ENCODE measurements around the gene TNPO1. TPM values are rescaled to one million over a fixed set of nuclear protein-coding genes. Genes with fewer than 3 reads are reported as not detected.

Gene TNPO1
- total and polyA plus RNA-seq, 2 of the 13 experiments (the other 11 are each of a cell fraction or from before 2014, with no cell fraction given): 26.7 to 123 TPM

GRCh38 chr5:72779520-72779919 is 36.9 kb upstream of the TNPO1 start:
- intact Hi-C loops (cut with micrococcal nuclease; ENCODE audit: unreplicated experiment): no loop called here
- TF ChIP-seq MTERF4 (CRISPR knock-in tag; IDR thresholded peaks at IDR 0.05) (no peak), TCF12 (IDR thresholded peaks at IDR 0.05) (no peak), TCF12 (CRISPR knock-in tag; IDR thresholded peaks at IDR 0.05) (no peak), ZNF572 (CRISPR knock-in tag; IDR thresholded peaks at IDR 0.05) (no peak), NR2F1 (CRISPR knock-in tag; IDR thresholded peaks at IDR 0.05) (no peak), ZNF777 (CRISPR knock-in tag; IDR thresholded peaks at IDR 0.05) (no peak), FOXO1 (CRISPR knock-in tag; IDR thresholded peaks at IDR 0.05) (no peak), HIVEP1 (CRISPR knock-in tag; IDR thresholded peaks at IDR 0.05) (no peak), ZNF562 (CRISPR knock-in tag; IDR thresholded peaks at IDR 0.05; ENCODE audit: borderline replicate concordance) (no peak), ZNF382 (CRISPR knock-in tag; IDR thresholded peaks at IDR 0.05; ENCODE audit: borderline replicate concordance) (no peak), ZNF138 (CRISPR knock-in tag; IDR thresholded peaks at IDR 0.05; ENCODE audit: low read depth) (no peak), RNF219 (CRISPR knock-in tag; IDR thresholded peaks at IDR 0.05) (no peak), ZNF766 (CRISPR knock-in tag; IDR thresholded peaks at IDR 0.05; ENCODE audit: borderline replicate concordance) (no peak), TAF15 (IDR thresholded peaks at IDR 0.05; ENCODE audit: low read depth, low read length, poor library complexity, severe bottlenecking) (no peak), PREB (CRISPR knock-in tag; IDR thresholded peaks at IDR 0.05) (no peak), ZFP91 (CRISPR knock-in tag; IDR thresholded peaks at IDR 0.05; ENCODE audit: borderline replicate concordance) (no peak), ZNF773 (CRISPR knock-in tag; IDR thresholded peaks at IDR 0.05; ENCODE audit: borderline replicate concordance) (no peak), ETV5 (CRISPR knock-in tag; IDR thresholded peaks at IDR 0.05; ENCODE audit: borderline replicate concordance) (no peak), MNT (IDR thresholded peaks at IDR 0.05) (no peak)

More at GRCh38 chr5:72779520-72779919, 36.9 kb upstream of the TNPO1 start:
- ChIA-PET CTCF (ENCODE audit: low intra/inter-chr PET ratio, low total read pairs) (no interaction called here), POLR2A (no interaction called here)
- FAIRE-seq (no peak), DNase-seq (ENCODE audit: low spot score) (no peak), ATAC-seq (no peak)
- H3K9ac ChIP-seq (ENCODE audit: insufficient read depth, low read depth, low read length): no peak overlapping the region
- WGBS (ENCODE audit: low lambda C conversion rate): 41% methylated on average over 2 of the region's 2 CpGs
- peaks cover 11% of the 10 kb centered on the region for H3K9me3 ChIP-seq (ENCODE audit: low read length)
- H4K20me1 ChIP-seq (ENCODE audit: insufficient read depth, low read length): no peaks in the 10 kb centered on the region
- no peaks in the 10 kb centered on the region for H3K79me2 ChIP-seq (ENCODE audit: insufficient read depth, low read length)
- BruUV-seq (replicated peaks): no TSS peak
- no peak overlapping the region for H2AFZ ChIP-seq (ENCODE audit: low read length)
- H3K4me1 ChIP-seq (ENCODE audit: insufficient read depth, low read length): no peaks in the 10 kb centered on the region
- no peak overlapping the region for H3K4me2 ChIP-seq (ENCODE audit: low read depth, low read length)
- H3K27me3 ChIP-seq (ENCODE audit: control insufficient read depth in 1 of 2, insufficient read depth in 2 of 2, low read length in 2 of 2): no peaks in the 10 kb centered on the region
- no peak overlapping the region for H3K4me3 ChIP-seq (replicated peaks in 1 of 3; ENCODE audit: insufficient read depth in 1 of 3, low read depth in 2 of 3, low read length in 3 of 3)
- H3K36me3 ChIP-seq (replicated peaks in 1 of 2; ENCODE audit: control insufficient read depth in 1 of 2, insufficient read depth in 2 of 2, low read length in 2 of 2): no peaks in the 10 kb centered on the region
- in situ Hi-C loops (cut with HindIII; ENCODE audit: extremely low pct_ligation_motif_present, low pct_unique_long_range_greater_than_20kb): no loop called here
- H3K27ac ChIP-seq (ENCODE audit: extremely low read length, insufficient read depth, low read length): no peak overlapping the region
